ENCODE data around the gene ZNF335.

Gene ZNF335

GRCh38 chr20:45999557-46000261, 27.7 kb upstream of the ZNF335 start:
- no peaks in the 10 kb centered on the region for H4K20me1 ChIP-seq (ENCODE audit: insufficient read depth, low read length, poor library complexity, severe bottlenecking)
- no peak overlapping the region for H2AFZ ChIP-seq (ENCODE audit: low read length)
- H3K4me3 ChIP-seq (ENCODE audit: low read length, poor library complexity, severe bottlenecking) = no peak overlapping the region
- no peak overlapping the region for H3K4me2 ChIP-seq (ENCODE audit: low read depth, low read length, poor library complexity, severe bottlenecking)
- H3K79me2 ChIP-seq (ENCODE audit: insufficient read depth, low read length) = no peaks in the 10 kb centered on the region
- H3K9me2 ChIP-seq (replicated peaks; ENCODE audit: low read depth, low read length) = no peaks in the 10 kb centered on the region
- H3K9me3 ChIP-seq (ENCODE audit: insufficient read depth, low read depth, low read length) = no peaks in the 10 kb centered on the region
- TF ChIP-seq CTCF (conservative IDR thresholded peaks at IDR 0.05; ENCODE audit: low read length) = no peak
- TF ChIP-seq EZH2phosphoT487 (IDR thresholded peaks at IDR 0.05; ENCODE audit: borderline replicate concordance) = no peak
- H3F3A ChIP-seq (ENCODE audit: low read depth) = 0 out of 2 replicates have a peak, but pooled peaks cover 3% of the 10 kb centered on the region
- no peaks in the 10 kb centered on the region for H3K27me3 ChIP-seq (ENCODE audit: insufficient read depth, low read length, poor library complexity, severe bottlenecking)
- no peak overlapping the region for H3K9ac ChIP-seq (ENCODE audit: low read depth, low read length, poor library complexity, severe bottlenecking)
- no peaks in the 10 kb centered on the region for H3K36me3 ChIP-seq (ENCODE audit: insufficient read depth, low read length)
- H3K4me1 ChIP-seq (ENCODE audit: insufficient read depth, low read length, poor library complexity, severe bottlenecking) = peaks cover 53% of the 10 kb centered on the region

DNA sequence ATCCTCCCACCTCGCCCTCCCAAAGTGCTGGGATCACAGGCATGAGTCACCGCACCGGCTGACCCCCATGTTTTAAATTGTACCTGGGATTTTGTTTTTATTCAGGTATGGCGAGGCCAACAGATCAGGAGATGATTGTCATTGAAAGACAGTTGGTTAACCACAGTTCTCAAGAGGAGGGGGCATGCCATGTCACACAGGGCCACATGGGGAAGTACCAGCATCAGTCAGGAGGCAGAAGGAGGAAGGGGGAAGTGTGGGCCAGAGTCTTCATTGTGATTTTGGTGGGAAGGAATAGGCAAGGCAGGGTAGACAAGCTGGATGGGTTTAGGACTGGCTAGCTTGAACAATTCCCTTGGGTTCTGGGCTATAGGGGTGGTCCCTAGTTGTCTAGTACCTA, 26.8 kb upstream of the ZNF335 start:
- H3K4me2 ChIP-seq (ENCODE audit: low read depth, low read length, poor library complexity, severe bottlenecking) = peak overlapping the region; percentile 12

DNA sequence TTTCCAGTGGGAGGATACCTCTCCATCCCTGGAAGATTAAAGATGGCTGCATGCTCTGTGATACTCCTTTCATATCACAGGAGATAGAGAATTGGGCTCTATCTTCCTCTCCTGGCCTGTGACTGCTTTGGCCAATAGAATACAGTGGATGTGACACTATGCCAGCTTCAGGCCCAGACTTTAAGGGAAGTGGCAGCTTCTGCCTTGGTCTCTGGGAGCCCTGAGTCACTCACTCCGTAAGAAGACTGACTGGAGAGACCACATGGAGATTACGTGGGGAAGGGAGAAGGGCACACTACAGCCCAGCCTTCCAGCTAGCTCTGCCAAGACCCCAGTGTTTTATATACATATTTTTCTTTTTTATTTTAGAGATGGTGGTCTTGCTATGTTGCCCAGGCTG, 26.3 kb upstream of the ZNF335 start:
- H3K27me3 ChIP-seq (ENCODE audit: insufficient read depth, low read length, poor library complexity, severe bottlenecking) = no peaks in the 10 kb centered on the region
- no peaks in the 10 kb centered on the region for H3K36me3 ChIP-seq (ENCODE audit: insufficient read depth, low read length)
- H3K4me2 ChIP-seq (ENCODE audit: low read depth, low read length, poor library complexity, severe bottlenecking) = peak overlapping the region; percentile 12
- no peak overlapping the region for H2AFZ ChIP-seq (ENCODE audit: low read length)
- no peaks in the 10 kb centered on the region for H3K9me2 ChIP-seq (replicated peaks; ENCODE audit: low read depth, low read length)
- no peak overlapping the region for H3K4me3 ChIP-seq (ENCODE audit: low read length, poor library complexity, severe bottlenecking)
- H3K4me1 ChIP-seq (ENCODE audit: insufficient read depth, low read length, poor library complexity, severe bottlenecking) = peaks cover 42% of the 10 kb centered on the region
- H3F3A ChIP-seq (ENCODE audit: low read depth) = no peaks in the 10 kb centered on the region
- TF ChIP-seq EZH2phosphoT487 (IDR thresholded peaks at IDR 0.05; ENCODE audit: borderline replicate concordance) (no peak), CTCF (conservative IDR thresholded peaks at IDR 0.05; ENCODE audit: low read length) (no peak)
- H3K9ac ChIP-seq (ENCODE audit: low read depth, low read length, poor library complexity, severe bottlenecking) = no peak overlapping the region
- H4K20me1 ChIP-seq (ENCODE audit: insufficient read depth, low read length, poor library complexity, severe bottlenecking) = no peaks in the 10 kb centered on the region
- no peaks in the 10 kb centered on the region for H3K79me2 ChIP-seq (ENCODE audit: insufficient read depth, low read length)
- no peaks in the 10 kb centered on the region for H3K9me3 ChIP-seq (ENCODE audit: insufficient read depth, low read depth, low read length)

More for the DNA sequence above, 26.8 kb upstream of the ZNF335 start:
- H3K27me3 ChIP-seq (ENCODE audit: insufficient read depth, low read length, poor library complexity, severe bottlenecking) = no peaks in the 10 kb centered on the region
- no peaks in the 10 kb centered on the region for H3K9me3 ChIP-seq (ENCODE audit: insufficient read depth, low read depth, low read length)
- H4K20me1 ChIP-seq (ENCODE audit: insufficient read depth, low read length, poor library complexity, severe bottlenecking) = no peaks in the 10 kb centered on the region
- no peaks in the 10 kb centered on the region for H3K79me2 ChIP-seq (ENCODE audit: insufficient read depth, low read length)
- H3K9ac ChIP-seq (ENCODE audit: low read depth, low read length, poor library complexity, severe bottlenecking) = no peak overlapping the region
- H3K9me2 ChIP-seq (replicated peaks; ENCODE audit: low read depth, low read length) = no peaks in the 10 kb centered on the region
- H3F3A ChIP-seq (ENCODE audit: low read depth) = no peaks in the 10 kb centered on the region
- no peak overlapping the region for H3K4me3 ChIP-seq (ENCODE audit: low read length, poor library complexity, severe bottlenecking)
- 0 out of 2 replicates have a peak, but pooled peaks have one; percentile 14 for TF ChIP-seq CTCF (conservative IDR thresholded peaks at IDR 0.05; ENCODE audit: low read length)
- TF ChIP-seq EZH2phosphoT487 (IDR thresholded peaks at IDR 0.05; ENCODE audit: borderline replicate concordance) = no peak
- no peak overlapping the region for H2AFZ ChIP-seq (ENCODE audit: low read length)
- H3K36me3 ChIP-seq (ENCODE audit: insufficient read depth, low read length) = no peaks in the 10 kb centered on the region
- H3K4me1 ChIP-seq (ENCODE audit: insufficient read depth, low read length, poor library complexity, severe bottlenecking) = peaks cover 44% of the 10 kb centered on the region

All from Loucy (cell line).